Measurements from ENCODE around the gene SBF1.

Gene SBF1

DNA sequence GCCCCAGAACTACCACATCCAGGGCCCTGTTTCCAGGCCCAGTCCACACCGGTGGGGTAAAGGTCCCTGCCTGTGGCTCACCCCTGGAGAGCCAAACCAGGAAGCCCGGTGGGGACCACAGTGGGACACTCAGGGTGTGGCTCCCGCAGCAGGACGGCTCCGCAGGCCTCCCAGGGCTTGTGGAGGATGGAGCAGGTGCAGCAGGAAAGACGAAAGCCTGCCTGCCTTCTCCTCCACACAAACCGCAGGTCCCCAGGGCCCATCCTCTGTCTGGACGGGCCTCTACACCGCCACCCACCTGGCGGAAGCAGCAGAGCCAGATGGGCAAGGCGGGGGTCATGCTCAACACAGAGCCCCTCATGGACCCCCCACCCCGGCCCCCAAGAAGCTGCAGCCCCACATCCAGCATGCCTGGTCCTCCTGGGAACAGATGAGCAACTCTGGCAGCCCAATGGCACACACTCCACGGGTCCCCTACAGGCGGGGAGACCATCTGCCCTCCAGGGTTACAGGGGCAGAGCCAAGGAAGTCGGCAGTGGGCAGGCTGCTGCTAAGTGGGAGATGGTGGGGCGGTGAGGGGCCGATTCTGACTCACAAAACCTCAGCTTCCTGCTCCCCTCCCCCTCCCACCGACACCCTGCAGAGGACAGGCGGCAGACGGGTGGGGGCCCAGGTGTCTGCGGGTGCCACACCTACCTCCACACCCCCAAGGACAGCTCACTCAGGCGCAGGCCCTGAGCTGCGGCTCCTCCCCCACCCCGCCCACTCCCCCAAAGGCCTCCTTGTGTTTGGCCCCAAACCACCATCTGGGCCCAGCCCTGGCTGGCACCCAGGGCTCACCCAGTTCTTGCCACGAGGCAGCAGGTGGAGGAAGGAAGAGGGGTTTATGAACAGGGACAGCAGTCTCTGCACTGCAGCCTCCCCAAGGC is 5.2 kb downstream of the SBF1 start:
- H3K4me3 ChIP-seq (ENCODE audit: low read depth, low read length), result no peak overlapping the region
- no peak for DNase-seq (ENCODE audit: low read depth)

GRCh38 chr22:50468626-50469025 is 6.2 kb downstream of the SBF1 start:
- H3K4me3 ChIP-seq (ENCODE audit: low read depth, low read length), result no peak overlapping the region
- no peak for DNase-seq (ENCODE audit: low read depth)

- H3K4me3 ChIP-seq (ENCODE audit: low read depth, low read length), result no peak overlapping the region
- DNase-seq (ENCODE audit: low read depth), result no peak
Observed at GRCh38 chr22:50467773-50468440, 6.9 kb downstream of the SBF1 start.

DNA sequence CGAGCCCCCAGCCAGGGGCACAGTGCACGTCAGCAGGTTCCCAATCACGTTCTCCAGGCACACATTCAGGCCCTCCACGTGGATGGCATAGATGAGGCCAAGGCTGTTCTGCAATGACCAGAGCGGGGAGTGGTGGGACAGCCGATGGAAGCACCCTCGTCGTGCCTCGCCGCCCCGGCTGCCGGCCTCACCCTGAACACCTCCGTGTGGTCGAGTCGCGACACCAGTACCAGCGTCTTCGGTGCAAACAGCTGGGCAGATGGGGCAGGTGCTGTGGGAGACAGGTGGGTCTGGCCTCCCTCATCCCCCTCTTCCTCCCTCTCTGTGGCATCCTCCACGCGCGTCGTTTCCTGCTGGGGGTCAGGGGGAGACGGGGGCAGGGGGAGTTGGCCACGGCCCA is 7.5 kb downstream of the SBF1 start:
- no peak overlapping the region for H3K4me3 ChIP-seq (ENCODE audit: low read depth, low read length)
- DNase-seq (ENCODE audit: low read depth), result no peak

DNA sequence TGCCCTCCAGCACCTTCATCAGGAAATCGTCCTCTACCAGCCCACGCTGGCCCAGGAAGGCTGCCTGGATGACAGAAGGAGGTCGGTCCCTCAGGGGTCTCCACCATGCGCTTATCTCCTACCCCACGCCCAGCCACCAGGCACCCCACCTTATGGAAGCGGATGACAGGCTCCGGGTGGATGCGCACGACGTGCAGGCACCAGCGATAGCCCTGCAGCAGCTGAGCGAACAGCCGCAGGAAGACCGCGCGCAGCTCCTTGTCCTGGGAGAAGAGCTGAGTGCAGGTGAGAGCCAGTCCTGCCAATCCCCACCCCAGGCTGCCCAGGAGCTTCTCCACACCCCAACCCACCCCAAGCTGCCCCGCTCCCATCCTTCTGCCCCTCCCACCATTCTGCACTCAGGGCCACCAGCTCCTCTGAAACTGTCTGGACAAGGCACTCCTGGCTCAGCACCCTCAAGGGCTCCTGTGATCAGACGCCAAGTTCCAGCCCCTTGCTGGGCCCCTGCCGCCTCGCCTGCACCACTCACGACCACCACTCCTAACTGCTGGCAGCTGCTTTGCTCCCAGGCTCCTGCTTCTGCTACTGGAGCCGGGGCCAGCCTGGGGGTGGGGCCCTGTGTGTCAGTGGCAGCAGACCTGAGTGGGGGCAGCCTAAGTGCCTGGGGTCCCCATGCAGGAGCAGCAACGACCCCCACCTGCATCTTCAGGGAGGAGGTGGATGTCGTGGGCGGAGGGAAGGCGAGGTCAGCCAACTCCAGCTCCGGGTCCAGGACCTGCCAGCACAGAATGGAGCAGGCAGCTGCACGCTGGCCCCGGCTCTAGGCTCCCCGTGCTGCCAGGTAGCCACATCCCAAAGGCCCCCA is 9.5 kb downstream of the SBF1 start:
- no peak for DNase-seq (ENCODE audit: low read depth)
- H3K4me3 ChIP-seq (ENCODE audit: low read depth, low read length), result no peak overlapping the region

- DNase-seq (ENCODE audit: low read depth), result no peak
- no peak overlapping the region for H3K4me3 ChIP-seq (ENCODE audit: low read depth, low read length)
Observed at GRCh38 chr22:50464451-50464850, 10.4 kb downstream of the SBF1 start.

GRCh38 chr22:50463188-50463900 is 11.5 kb downstream of the SBF1 start:
- no peak for DNase-seq (ENCODE audit: low read depth)
- no peak overlapping the region for H3K4me3 ChIP-seq (ENCODE audit: low read depth, low read length)

DNA sequence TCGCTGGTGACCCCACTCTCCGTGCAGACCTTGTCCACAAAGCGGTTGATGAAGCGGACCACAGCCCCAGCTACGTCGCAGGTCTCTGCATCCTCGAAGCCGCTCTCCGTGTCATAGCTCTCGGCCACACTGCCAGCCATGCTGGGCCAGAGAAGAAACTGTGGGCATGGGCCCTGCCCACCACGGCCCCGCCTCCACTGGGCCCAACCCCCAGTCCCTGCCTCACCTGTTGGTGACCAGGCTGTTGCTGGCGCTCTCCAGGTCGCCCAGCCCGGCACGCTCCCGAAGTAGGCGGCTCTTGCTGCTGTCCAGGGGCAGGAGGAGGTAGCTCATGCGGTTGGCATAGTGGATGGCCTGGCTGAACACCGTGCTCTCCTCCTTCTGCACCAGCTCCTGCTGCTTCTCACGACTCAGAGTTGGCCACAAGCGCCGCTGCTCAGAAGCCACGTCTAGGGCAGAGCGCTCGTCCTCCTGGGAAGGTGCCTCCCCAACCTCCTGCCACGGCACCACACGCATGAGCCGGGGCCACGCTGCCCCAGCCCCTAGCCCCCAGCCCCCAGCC is 12.8 kb downstream of the SBF1 start:
- H3K4me3 ChIP-seq (ENCODE audit: low read depth, low read length), result no peak overlapping the region
- DNase-seq (ENCODE audit: low read depth), result no peak

- H3K4me3 ChIP-seq (ENCODE audit: low read depth, low read length), result no peak overlapping the region
- DNase-seq (ENCODE audit: low read depth), result no peak
Observed at GRCh38 chr22:50461536-50461935, 13.3 kb downstream of the SBF1 start.

- no peak for DNase-seq (ENCODE audit: low read depth)
- H3K4me3 ChIP-seq (ENCODE audit: low read depth, low read length), result no peak overlapping the region
Observed at GRCh38 chr22:50460938-50461337, 13.9 kb downstream of the SBF1 start.

DNA sequence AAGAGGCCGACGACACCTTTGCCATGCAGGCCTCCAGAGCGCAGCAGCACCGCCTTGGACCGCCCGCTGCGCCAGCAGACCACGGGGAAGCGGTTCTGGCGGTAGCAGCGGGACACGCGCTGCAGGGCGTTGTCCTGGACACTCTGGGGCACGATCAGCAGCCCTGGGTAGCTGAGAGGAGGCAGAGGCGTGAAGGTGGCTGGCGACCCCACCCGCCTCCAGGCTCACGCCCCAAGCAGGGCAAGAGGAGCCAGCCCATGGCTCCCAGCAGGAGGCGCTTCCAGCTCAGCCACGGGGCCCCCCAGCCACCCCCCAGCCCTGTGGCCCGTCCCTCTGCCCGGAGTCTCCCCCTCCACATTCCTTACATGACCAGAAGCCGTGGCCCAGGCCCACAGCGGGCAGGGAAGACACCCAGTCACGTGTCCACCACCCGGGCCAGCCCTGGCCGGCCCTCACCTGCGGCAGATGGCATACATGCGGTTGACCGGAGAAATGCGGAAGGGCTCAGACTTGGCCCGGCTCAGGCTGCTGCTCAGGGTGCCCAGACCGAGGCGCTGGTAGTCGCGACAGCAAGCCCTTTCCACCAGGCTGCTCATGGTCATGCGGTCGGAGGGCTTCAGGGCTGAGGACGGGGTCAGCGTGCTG is 15.2 kb downstream of the SBF1 start:
- no peak for DNase-seq (ENCODE audit: low read depth)
- H3K4me3 ChIP-seq (ENCODE audit: low read depth, low read length), result no peak overlapping the region

DNA sequence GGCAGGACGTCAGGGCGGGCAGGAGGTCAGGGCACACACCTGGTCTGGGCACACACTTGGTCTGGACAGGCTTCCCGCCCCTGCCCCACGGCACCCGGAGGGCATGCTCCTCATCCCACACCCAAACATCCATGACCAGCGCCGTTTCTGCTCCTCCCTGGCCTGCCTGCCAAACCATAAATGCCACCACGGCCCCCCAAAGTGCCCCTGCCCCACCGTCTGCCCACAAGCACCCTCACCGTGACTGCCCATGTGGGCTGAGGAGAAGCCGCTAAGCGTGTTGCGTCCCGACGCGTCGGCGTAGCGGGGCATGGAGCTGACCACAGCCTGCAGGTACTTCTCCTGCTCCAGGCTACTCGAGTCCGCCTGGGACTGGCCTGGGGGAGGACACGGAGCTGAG is 15.8 kb downstream of the SBF1 start:
- no peak for DNase-seq (ENCODE audit: low read depth)
- no peak overlapping the region for H3K4me3 ChIP-seq (ENCODE audit: low read depth, low read length)

DNA sequence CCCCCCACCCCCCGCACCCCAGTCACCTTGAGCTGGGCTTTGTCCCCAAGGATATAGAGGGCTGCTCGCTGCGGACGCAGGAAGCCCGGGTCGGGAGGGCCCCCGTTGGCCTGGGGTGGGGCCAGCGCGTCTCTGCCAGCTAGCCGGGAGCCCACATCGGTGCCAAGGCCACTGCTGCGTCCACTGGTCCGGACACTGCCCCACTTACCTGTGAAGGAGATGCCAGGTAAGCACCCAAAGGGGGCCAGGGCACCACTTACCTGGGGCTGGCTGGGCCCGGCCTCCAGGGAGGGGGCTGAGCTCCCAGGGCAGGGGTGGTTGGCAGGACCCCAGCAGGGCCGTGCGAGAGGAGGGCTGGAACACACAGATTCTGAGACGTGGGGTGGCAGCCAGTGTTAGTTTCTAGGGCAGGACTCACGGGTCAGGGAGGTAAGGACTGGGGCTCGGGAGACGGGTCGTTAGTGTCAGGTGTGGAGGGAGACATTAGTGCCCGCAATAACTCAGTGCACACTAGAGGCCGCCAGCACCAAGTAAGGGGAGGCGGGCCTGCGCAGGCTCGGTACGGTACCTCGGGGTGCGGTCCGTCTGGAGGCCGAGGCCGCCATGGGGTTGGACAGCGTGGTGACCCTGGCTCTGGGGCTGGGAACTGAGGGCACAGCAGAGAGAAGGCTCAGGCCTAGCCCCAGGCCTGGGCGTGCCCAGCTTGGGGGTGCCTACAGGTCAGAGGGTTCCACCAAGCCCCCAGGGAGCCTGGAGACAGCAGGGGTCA is 18.2 kb downstream of the SBF1 start:
- DNase-seq (ENCODE audit: low read depth), result no peak
- H3K4me3 ChIP-seq (ENCODE audit: low read depth, low read length), result no peak overlapping the region

GRCh38 chr22:50456026-50456425 is 18.8 kb downstream of the SBF1 start:
- DNase-seq (ENCODE audit: low read depth), result no peak
- no peak overlapping the region for H3K4me3 ChIP-seq (ENCODE audit: low read depth, low read length)

DNA sequence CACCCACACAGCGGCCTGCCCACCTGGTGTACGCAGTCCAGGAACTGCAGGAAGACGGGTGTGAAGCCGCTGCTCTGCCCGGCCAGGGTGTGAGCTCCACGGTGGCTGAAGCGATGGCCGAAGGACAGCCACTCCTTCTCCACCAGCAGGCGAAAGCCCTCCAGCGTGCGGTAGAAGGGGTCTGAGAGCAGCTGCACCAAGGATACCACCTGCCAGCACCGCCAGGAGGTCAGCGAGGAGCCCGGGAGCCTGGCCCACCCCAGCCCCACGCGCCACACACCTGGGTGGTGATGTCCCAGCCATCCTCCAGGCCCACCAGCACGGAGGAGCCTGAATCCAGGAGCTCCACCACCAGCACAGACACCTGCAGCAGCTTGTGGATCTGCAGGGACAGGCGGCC is 19.6 kb downstream of the SBF1 start:
- no peak for DNase-seq (ENCODE audit: low read depth)
- no peak overlapping the region for H3K4me3 ChIP-seq (ENCODE audit: low read depth, low read length)

DNA sequence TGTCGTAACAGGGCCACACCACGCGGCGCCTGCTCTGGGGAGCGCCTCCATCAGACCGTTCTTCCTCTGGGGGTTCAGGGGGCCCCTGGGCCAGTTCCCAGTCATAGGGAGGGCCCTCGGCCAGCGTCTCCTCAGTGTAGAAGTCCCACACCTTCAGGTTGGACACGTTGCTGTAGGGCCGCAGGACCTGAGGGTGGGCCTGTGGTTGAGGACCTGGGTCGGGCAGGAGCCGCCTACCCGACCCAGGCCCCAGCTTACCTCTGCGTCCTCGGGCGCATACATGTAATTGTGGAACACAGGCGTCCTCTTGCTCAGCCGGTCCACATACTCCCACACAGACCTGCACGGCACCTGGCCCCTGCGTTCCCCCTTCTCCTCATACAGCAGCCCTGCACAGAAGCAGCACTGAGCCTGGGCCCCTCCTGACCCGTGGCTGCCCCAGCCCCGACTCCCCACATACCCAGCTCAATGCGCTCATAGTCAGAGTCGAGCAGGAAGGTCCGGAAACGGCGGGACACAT is 20.2 kb downstream of the SBF1 start:
- H3K4me3 ChIP-seq (ENCODE audit: low read depth, low read length), result no peak overlapping the region
- DNase-seq (ENCODE audit: low read depth), result no peak

- no peak for DNase-seq (ENCODE audit: low read depth)
- no peak overlapping the region for H3K4me3 ChIP-seq (ENCODE audit: low read depth, low read length)
Observed at GRCh38 chr22:50452649-50453048, 22.2 kb downstream of the SBF1 start.
